Measurements from ENCODE around the gene CGNL1.

Gene CGNL1

GRCh38 chr15:57460208-57460816 lies 84.0 kb downstream of the CGNL1 start:
- Histone ChIP-seq H3K4me1 (ENCODE audit: insufficient read depth, low read length, poor library complexity, severe bottlenecking) (no peaks in the 10 kb centered on the region), H3K9ac (ENCODE audit: low read depth, low read length, poor library complexity, severe bottlenecking) (no peak overlapping the region), H3K79me2 (ENCODE audit: insufficient read depth, low read length) (no peaks in the 10 kb centered on the region), H3K9me3 (ENCODE audit: insufficient read depth, low read depth, low read length) (no peaks in the 10 kb centered on the region), H2AFZ (ENCODE audit: low read length) (peak overlapping the region; percentile 40; the same call in 1 of the 2 replicates), H3K27me3 (ENCODE audit: insufficient read depth, low read length, poor library complexity, severe bottlenecking) (no peaks in the 10 kb centered on the region), H3K4me3 (ENCODE audit: low read length, poor library complexity, severe bottlenecking) (no peak overlapping the region), H3K9me2 (replicated peaks; ENCODE audit: low read depth, low read length) (no peaks in the 10 kb centered on the region), H3K4me2 (ENCODE audit: low read depth, low read length, poor library complexity, severe bottlenecking) (no peak overlapping the region), H3K36me3 (ENCODE audit: insufficient read depth, low read length) (no peaks in the 10 kb centered on the region), H4K20me1 (ENCODE audit: insufficient read depth, low read length, poor library complexity, severe bottlenecking) (no peaks in the 10 kb centered on the region), H3F3A (ENCODE audit: low read depth) (no peaks in the 10 kb centered on the region)
- TF ChIP-seq, protein P1, sequence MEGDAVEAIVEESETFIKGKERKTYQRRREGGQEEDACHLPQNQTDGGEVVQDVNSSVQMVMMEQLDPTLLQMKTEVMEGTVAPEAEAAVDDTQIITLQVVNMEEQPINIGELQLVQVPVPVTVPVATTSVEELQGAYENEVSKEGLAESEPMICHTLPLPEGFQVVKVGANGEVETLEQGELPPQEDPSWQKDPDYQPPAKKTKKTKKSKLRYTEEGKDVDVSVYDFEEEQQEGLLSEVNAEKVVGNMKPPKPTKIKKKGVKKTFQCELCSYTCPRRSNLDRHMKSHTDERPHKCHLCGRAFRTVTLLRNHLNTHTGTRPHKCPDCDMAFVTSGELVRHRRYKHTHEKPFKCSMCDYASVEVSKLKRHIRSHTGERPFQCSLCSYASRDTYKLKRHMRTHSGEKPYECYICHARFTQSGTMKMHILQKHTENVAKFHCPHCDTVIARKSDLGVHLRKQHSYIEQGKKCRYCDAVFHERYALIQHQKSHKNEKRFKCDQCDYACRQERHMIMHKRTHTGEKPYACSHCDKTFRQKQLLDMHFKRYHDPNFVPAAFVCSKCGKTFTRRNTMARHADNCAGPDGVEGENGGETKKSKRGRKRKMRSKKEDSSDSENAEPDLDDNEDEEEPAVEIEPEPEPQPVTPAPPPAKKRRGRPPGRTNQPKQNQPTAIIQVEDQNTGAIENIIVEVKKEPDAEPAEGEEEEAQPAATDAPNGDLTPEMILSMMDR (conservative IDR thresholded peaks at IDR 0.05; ENCODE audit: low read length) = no peak
- no peak for TF ChIP-seq EZH2phosphoT487 (IDR thresholded peaks at IDR 0.05; ENCODE audit: borderline replicate concordance)

DNA sequence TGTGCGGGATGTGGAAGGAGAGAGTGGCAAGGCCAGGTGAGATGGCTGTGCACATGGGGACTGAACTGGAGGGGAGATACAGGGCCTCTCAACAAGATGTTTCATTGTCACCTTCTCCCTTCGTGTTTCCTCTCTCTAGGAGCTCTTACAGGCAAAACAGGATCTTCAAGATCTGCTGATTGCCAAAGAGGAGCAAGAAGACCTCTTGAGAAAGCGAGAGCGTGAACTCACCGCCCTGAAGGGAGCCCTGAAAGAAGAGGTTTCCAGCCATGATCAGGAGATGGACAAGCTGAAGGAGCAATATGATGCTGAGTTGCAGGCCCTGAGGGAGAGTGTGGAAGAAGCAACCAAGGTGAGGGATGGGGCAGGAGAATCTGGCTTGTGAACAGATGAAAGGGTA lies 85.2 kb downstream of the CGNL1 start:
- Histone ChIP-seq H3K9me2 (replicated peaks; ENCODE audit: low read depth, low read length) (no peaks in the 10 kb centered on the region), H2AFZ (ENCODE audit: low read length) (no peak overlapping the region), H3K4me1 (ENCODE audit: insufficient read depth, low read length, poor library complexity, severe bottlenecking) (no peaks in the 10 kb centered on the region), H3F3A (ENCODE audit: low read depth) (no peaks in the 10 kb centered on the region), H3K79me2 (ENCODE audit: insufficient read depth, low read length) (no peaks in the 10 kb centered on the region), H3K36me3 (ENCODE audit: insufficient read depth, low read length) (no peaks in the 10 kb centered on the region), H3K4me2 (ENCODE audit: low read depth, low read length, poor library complexity, severe bottlenecking) (no peak overlapping the region), H3K9ac (ENCODE audit: low read depth, low read length, poor library complexity, severe bottlenecking) (no peak overlapping the region), H3K27me3 (ENCODE audit: insufficient read depth, low read length, poor library complexity, severe bottlenecking) (no peaks in the 10 kb centered on the region), H4K20me1 (ENCODE audit: insufficient read depth, low read length, poor library complexity, severe bottlenecking) (no peaks in the 10 kb centered on the region), H3K9me3 (ENCODE audit: insufficient read depth, low read depth, low read length) (no peaks in the 10 kb centered on the region), H3K4me3 (ENCODE audit: low read length, poor library complexity, severe bottlenecking) (no peak overlapping the region)
- TF ChIP-seq EZH2phosphoT487 (IDR thresholded peaks at IDR 0.05; ENCODE audit: borderline replicate concordance) = no peak
- TF ChIP-seq, protein P1 (conservative IDR thresholded peaks at IDR 0.05; ENCODE audit: low read length) = no peak

GRCh38 chr15:57462381-57462780 lies 86.1 kb downstream of the CGNL1 start:
- TF ChIP-seq EZH2phosphoT487 (IDR thresholded peaks at IDR 0.05; ENCODE audit: borderline replicate concordance) = no peak
- TF ChIP-seq, protein P1 (conservative IDR thresholded peaks at IDR 0.05; ENCODE audit: low read length) = peak; percentile 51
- H3K9me2 ChIP-seq (replicated peaks; ENCODE audit: low read depth, low read length) = no peaks in the 10 kb centered on the region
- H3K4me3 ChIP-seq (ENCODE audit: low read length, poor library complexity, severe bottlenecking) = no peak overlapping the region
- no peaks in the 10 kb centered on the region for H3K27me3 ChIP-seq (ENCODE audit: insufficient read depth, low read length, poor library complexity, severe bottlenecking)
- H4K20me1 ChIP-seq (ENCODE audit: insufficient read depth, low read length, poor library complexity, severe bottlenecking) = no peaks in the 10 kb centered on the region
- no peak overlapping the region for H3K9ac ChIP-seq (ENCODE audit: low read depth, low read length, poor library complexity, severe bottlenecking)
- H3K4me2 ChIP-seq (ENCODE audit: low read depth, low read length, poor library complexity, severe bottlenecking) = no peak overlapping the region
- H3K36me3 ChIP-seq (ENCODE audit: insufficient read depth, low read length) = no peaks in the 10 kb centered on the region
- no peaks in the 10 kb centered on the region for H3K79me2 ChIP-seq (ENCODE audit: insufficient read depth, low read length)
- no peaks in the 10 kb centered on the region for H3F3A ChIP-seq (ENCODE audit: low read depth)
- no peaks in the 10 kb centered on the region for H3K4me1 ChIP-seq (ENCODE audit: insufficient read depth, low read length, poor library complexity, severe bottlenecking)
- no peaks in the 10 kb centered on the region for H3K9me3 ChIP-seq (ENCODE audit: insufficient read depth, low read depth, low read length)
- no peak overlapping the region for H2AFZ ChIP-seq (ENCODE audit: low read length)

Data from Loucy (cell line).